ENCODE data around the gene GNA12. TPM values are rescaled to one million over a fixed set of nuclear protein-coding genes. Genes with fewer than 3 reads are reported as not detected.

The GNA12 gene
- total RNA-seq, 1 donor from 2014 or later, result 47.2 TPM

DNA sequence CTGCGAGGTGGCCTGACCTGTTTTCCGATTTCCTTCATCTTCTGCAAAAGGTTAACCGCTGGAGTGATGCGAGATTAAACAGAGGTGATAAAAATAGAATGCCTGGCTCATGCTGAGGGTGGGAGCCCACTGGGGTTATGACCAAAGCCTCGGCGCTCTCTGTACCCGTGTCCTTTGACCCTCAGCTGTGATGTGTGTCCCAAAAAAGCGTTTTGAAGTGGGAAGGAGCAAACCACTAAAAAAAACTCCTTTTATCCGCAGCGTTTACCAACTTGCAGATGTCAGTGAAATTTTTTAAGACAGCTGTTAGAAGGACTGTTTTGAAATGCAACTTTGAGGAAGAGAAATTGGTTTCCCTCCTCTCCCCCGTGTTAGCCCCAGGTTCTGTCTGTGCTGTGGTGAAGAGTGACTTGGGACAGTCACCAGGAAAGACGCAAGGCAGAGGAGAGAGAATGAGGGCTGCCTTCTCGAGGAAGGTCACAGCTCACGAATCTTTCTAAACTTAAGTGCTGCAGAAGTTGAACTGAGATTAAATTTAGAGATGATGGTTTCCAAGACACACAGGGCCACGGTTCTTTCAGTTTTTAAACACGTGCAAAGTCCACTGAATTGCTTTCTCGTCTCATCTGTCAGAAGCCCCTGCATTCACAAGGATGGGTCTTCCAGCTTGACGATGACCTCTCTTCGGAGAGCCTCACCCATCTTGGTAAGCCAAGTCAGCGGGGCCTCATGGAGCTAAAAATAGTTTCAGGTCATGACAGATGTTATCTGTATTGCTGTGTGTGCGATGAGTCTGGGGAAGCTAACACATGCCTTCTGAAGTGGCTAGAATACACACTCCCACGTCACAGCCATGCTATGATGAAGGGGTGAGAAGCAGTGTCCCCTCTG lies 128.5 kb downstream of the GNA12 start:
- Histone ChIP-seq H3K27ac (no peak overlapping the region), H3K4me3 (no peak overlapping the region), H3K4me1 (peaks cover 33% of the 10 kb centered on the region), H3K36me3 (no peaks in the 10 kb centered on the region), H3K27me3 (no peaks in the 10 kb centered on the region), H3K9me3 (no peaks in the 10 kb centered on the region)
- intact Hi-C loops (cut with DNase I), result no loop called here
- ATAC-seq (no peak), DNase-seq (no peak)
- TF ChIP-seq, protein P1, sequence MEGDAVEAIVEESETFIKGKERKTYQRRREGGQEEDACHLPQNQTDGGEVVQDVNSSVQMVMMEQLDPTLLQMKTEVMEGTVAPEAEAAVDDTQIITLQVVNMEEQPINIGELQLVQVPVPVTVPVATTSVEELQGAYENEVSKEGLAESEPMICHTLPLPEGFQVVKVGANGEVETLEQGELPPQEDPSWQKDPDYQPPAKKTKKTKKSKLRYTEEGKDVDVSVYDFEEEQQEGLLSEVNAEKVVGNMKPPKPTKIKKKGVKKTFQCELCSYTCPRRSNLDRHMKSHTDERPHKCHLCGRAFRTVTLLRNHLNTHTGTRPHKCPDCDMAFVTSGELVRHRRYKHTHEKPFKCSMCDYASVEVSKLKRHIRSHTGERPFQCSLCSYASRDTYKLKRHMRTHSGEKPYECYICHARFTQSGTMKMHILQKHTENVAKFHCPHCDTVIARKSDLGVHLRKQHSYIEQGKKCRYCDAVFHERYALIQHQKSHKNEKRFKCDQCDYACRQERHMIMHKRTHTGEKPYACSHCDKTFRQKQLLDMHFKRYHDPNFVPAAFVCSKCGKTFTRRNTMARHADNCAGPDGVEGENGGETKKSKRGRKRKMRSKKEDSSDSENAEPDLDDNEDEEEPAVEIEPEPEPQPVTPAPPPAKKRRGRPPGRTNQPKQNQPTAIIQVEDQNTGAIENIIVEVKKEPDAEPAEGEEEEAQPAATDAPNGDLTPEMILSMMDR (IDR thresholded peaks at IDR 0.05), result no peak

DNA sequence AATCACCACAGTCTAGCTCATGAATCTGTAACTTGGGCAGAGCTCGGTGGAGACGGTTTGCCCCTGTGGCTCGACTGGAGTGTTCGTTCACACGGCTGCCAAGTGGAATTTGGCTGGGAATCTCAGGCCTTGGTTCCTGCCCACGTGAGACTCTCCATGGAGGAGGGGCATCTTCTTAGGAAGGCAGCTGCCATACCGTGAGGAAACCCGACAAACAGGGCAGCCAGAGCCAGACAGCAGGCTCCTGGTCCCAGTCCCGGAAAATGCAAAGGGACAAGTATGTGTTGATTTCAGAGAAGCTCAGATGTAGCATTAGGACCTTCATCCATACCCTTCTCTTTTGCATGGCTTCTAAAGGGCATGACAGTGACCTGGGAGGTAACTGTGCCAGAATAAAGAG lies 129.5 kb downstream of the GNA12 start:
- no peaks in the 10 kb centered on the region for H3K27me3 ChIP-seq
- peaks cover 34% of the 10 kb centered on the region for H3K4me1 ChIP-seq
- no peaks in the 10 kb centered on the region for H3K9me3 ChIP-seq
- H3K4me3 ChIP-seq, result no peak overlapping the region
- no peak for DNase-seq
- TF ChIP-seq, protein P1 (IDR thresholded peaks at IDR 0.05), result no peak
- no peak overlapping the region for H3K27ac ChIP-seq
- no peaks in the 10 kb centered on the region for H3K36me3 ChIP-seq
- ATAC-seq, result no peak
- intact Hi-C loops (cut with DNase I), result no loop called here

DNA sequence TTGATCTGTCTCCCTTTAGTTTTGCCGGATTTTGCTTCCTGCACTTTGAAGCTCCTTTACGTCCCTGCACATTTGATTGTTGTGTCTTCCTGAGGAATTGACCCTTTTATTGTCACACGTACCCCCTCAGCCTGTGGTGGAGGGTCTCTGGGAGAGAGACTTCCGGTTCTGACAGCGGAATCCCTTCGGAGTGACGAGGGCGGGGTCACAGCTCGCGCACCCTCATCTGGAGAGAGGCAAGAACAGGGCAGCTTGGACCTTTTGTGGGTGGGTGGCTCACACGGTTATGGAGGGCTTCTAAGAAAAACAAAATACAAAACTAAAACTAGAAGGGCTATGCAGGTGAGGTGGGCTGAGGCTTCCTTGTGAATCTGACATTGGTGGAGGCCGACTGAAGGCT lies 130.1 kb downstream of the GNA12 start:
- no peak for DNase-seq

DNA sequence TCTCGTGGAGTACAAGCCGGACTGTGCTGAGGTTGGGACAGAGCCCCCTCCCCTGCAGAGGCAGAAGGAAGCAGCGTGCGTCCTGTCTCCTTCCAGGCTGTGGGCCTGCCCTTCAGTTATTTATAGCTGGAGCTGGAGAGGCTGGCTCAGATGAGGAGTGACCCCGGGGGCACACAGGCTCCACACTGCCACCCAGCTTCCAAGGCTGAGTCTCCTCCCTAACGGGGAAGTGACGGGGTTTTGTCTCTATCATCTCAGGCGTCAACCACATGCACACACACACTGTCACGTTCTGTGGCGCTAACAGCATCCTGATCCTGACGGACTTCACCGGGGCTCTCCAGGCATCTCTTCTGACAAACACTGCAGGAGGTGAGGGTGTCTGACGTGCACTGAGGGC lies 130.7 kb downstream of the GNA12 start:
- no peaks in the 10 kb centered on the region for H3K27me3 ChIP-seq
- no peak overlapping the region for H3K4me3 ChIP-seq
- H3K9me3 ChIP-seq, result no peaks in the 10 kb centered on the region
- no peaks in the 10 kb centered on the region for H3K36me3 ChIP-seq
- TF ChIP-seq, protein P1 (IDR thresholded peaks at IDR 0.05), result no peak
- H3K4me1 ChIP-seq, result peaks cover 34% of the 10 kb centered on the region
- ATAC-seq (no peak), DNase-seq (no peak)
- H3K27ac ChIP-seq, result no peak overlapping the region
- intact Hi-C loops (cut with DNase I), result no loop called here

More for the DNA sequence above, 130.1 kb downstream of the GNA12 start:
- H3K27me3 ChIP-seq, result no peaks in the 10 kb centered on the region
- H3K4me1 ChIP-seq, result peaks cover 37% of the 10 kb centered on the region
- H3K4me3 ChIP-seq, result no peak overlapping the region
- intact Hi-C loops (cut with DNase I), result no loop called here
- no peak overlapping the region for H3K27ac ChIP-seq
- ATAC-seq, result no peak
- no peaks in the 10 kb centered on the region for H3K36me3 ChIP-seq
- no peaks in the 10 kb centered on the region for H3K9me3 ChIP-seq
- TF ChIP-seq, protein P1 (IDR thresholded peaks at IDR 0.05), result no peak

DNA sequence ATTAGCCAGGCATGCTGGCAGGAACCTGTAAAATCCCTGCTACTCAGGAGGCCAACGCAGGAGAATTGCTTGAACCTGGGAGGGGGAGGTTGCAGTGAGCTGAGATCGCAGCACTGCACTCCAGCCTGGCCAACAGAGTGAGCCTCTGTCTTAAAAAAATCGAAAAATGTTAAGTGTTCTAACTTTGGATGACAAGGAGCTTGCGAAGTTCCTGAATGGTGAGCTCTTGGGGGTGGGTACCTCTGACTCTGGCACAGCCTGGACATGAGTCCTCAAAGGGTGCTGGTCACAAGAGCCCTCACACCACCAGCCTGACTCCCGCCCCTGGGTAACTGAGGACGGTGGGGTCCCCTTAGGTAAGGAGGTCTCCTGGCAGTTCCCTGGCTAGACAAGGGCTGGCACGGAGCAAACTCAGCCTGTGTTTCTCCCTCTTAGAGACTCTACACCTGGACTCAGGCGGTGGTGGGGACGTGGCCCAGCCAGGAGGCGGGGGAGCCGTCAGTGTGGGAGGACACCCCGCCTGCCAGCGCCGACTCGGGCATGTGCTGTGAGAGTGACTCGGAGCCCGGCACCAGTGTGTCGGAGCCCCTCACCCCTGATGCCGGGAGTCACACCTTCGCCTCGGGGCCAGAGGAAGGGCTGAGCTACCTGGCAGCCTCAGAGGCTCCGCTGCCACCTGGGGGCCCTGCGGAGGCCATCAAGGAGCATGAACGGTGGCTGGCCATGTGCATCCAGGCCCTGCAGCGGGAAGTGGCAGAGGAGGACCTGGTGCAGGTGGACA lies 132.0 kb downstream of the GNA12 start:
- Histone ChIP-seq H3K36me3 (no peaks in the 10 kb centered on the region), H3K9me3 (no peaks in the 10 kb centered on the region), H3K4me1 (peaks cover 22% of the 10 kb centered on the region), H3K4me3 (no peak overlapping the region), H3K27me3 (no peaks in the 10 kb centered on the region), H3K27ac (no peak overlapping the region)
- ATAC-seq, result peak; percentile 75
- intact Hi-C loops (cut with DNase I), result no loop called here
- peak; percentile 77 for DNase-seq
- TF ChIP-seq, protein P1 (IDR thresholded peaks at IDR 0.05), result no peak

All from upper lobe of right lung (tissue), 1 donor.